Measurements from ENCODE around the gene GOLGA3. TPM values are rescaled to one million over a fixed set of nuclear protein-coding genes. Genes with fewer than 3 reads are reported as not detected.
"Not testable (repeated sequence)": the region's sequence is repeated elsewhere in the genome, so short reads cannot be mapped to it uniquely, and the experiment has no call there.

GOLGA3 gene
- 10 to 100 TPM; 63.8 to 64.7 TPM for total RNA-seq

GRCh38 chr12:132828706-132829534 is at the start of gene GOLGA3:
TSS of gene GOLGA3 (minus strand) at chr12:132828869. CDS start at chr12:132822128, 6,741 bp downstream.
- Mint-ChIP-seq H3K9me3 (no peaks in the 10 kb centered on the region), H3K27ac (peak within 1 kb of the TSS; percentile 100), H3K4me1 (peaks cover 34% of the 10 kb centered on the region), H3K27me3 (no peaks in the 10 kb centered on the region), H3K4me3 (peak within 1 kb of the TSS; percentile 97), H3K36me3 (peaks cover 37% of the 10 kb centered on the region)
- POLR2A ChIA-PET = interaction anchor here (0.6 to 2.3 kb wide), 13 partner anchors 9 to 251 kb away, joined by 3 to 26 read pairs (median 4); partner anchors contain the start of genes CHFR and ZNF26
- DNase-seq (peak; percentile 98), ATAC-seq (ENCODE audit: low read depth) (peak; percentile 79)

GRCh38 chr12:132874620-132875019 is 46.0 kb upstream of the GOLGA3 start:
- H3K27me3 Mint-ChIP-seq; ATAC-seq (ENCODE audit: low read depth); H3K9me3 Mint-ChIP-seq; DNase-seq; H3K4me3 Mint-ChIP-seq; H3K27ac Mint-ChIP-seq; POLR2A ChIA-PET: not testable (repeated sequence)
- H3K4me1 Mint-ChIP-seq = peaks cover 18% of the 10 kb centered on the region
- peaks cover 35% of the 10 kb centered on the region for H3K36me3 Mint-ChIP-seq

- DNase-seq (no peak), ATAC-seq (ENCODE audit: low read depth) (no peak)
- H3K9me3 Mint-ChIP-seq = no peaks in the 10 kb centered on the region
- peak overlapping the region; percentile 66 for H3K27ac Mint-ChIP-seq
- H3K36me3 Mint-ChIP-seq = peaks cover 40% of the 10 kb centered on the region
- peaks cover 18% of the 10 kb centered on the region for H3K4me1 Mint-ChIP-seq
- peak overlapping the region; percentile 59 for H3K4me3 Mint-ChIP-seq
- no peaks in the 10 kb centered on the region for H3K27me3 Mint-ChIP-seq
- POLR2A ChIA-PET = interaction anchor here (1.5 to 2.4 kb wide), 3 partner anchors 12 to 35 kb away, joined by 7 to 9 read pairs (median 8); partner anchors contain the start of gene CHFR
These were observed 45.5 kb upstream of the GOLGA3 start for GRCh38 chr12:132874175-132874574.

- H3K4me1 Mint-ChIP-seq = peaks cover 18% of the 10 kb centered on the region
- peak overlapping the region; percentile 66 for H3K27ac Mint-ChIP-seq
- peaks cover 40% of the 10 kb centered on the region for H3K36me3 Mint-ChIP-seq
- no peaks in the 10 kb centered on the region for H3K27me3 Mint-ChIP-seq
- peak overlapping the region; percentile 59 for H3K4me3 Mint-ChIP-seq
- no peak for ATAC-seq (ENCODE audit: low read depth)
- no peaks in the 10 kb centered on the region for H3K9me3 Mint-ChIP-seq
- POLR2A ChIA-PET = interaction anchor here (1.2 to 2.4 kb wide), 6 partner anchors 12 to 40 kb away, joined by 4 to 9 read pairs (median 6); partner anchors contain the start of gene CHFR
- DNase-seq = no peak
These were observed 45.1 kb upstream of the GOLGA3 start for GRCh38 chr12:132873724-132874123.

GRCh38 chr12:132872975-132873421 is 44.3 kb upstream of the GOLGA3 start:
- peak overlapping the region; percentile 82 for H3K27ac Mint-ChIP-seq
- H3K4me3 Mint-ChIP-seq = peak overlapping the region; percentile 61
- H3K27me3 Mint-ChIP-seq = no peaks in the 10 kb centered on the region
- peaks cover 17% of the 10 kb centered on the region for H3K4me1 Mint-ChIP-seq
- DNase-seq (peak; percentile 65), ATAC-seq (ENCODE audit: low read depth) (peak; percentile 86)
- no peaks in the 10 kb centered on the region for H3K9me3 Mint-ChIP-seq
- POLR2A ChIA-PET = interaction anchor here (0.8 to 2.4 kb wide), 8 partner anchors 9 to 44 kb away, joined by 3 to 9 read pairs (median 6); partner anchors contain the start of gene CHFR
- H3K36me3 Mint-ChIP-seq = peaks cover 44% of the 10 kb centered on the region

GRCh38 chr12:132872073-132872855 is 43.6 kb upstream of the GOLGA3 start:
- ATAC-seq (ENCODE audit: low read depth) = peak; percentile 2
- Mint-ChIP-seq H3K36me3 (peaks cover 44% of the 10 kb centered on the region), H3K4me1 (peaks cover 20% of the 10 kb centered on the region), H3K4me3 (peak overlapping the region; percentile 61), H3K27ac (peak overlapping the region; percentile 82), H3K9me3 (no peaks in the 10 kb centered on the region), H3K27me3 (no peaks in the 10 kb centered on the region)
- POLR2A ChIA-PET = interaction anchor here (0.6 to 2.4 kb wide), 9 partner anchors 8 to 110 kb away, joined by 3 to 9 read pairs (median 5); partner anchors contain the start of gene CHFR
- no peak for DNase-seq

GRCh38 chr12:132869551-132869950 is 40.9 kb upstream of the GOLGA3 start:
- H3K27me3 Mint-ChIP-seq = no peaks in the 10 kb centered on the region
- peaks cover 26% of the 10 kb centered on the region for H3K4me1 Mint-ChIP-seq
- POLR2A ChIA-PET = no interaction called here
- ATAC-seq (ENCODE audit: low read depth) (no peak), DNase-seq (no peak)
- H3K36me3 Mint-ChIP-seq = peaks cover 47% of the 10 kb centered on the region
- no peak overlapping the region for H3K4me3 Mint-ChIP-seq
- H3K9me3 Mint-ChIP-seq = no peaks in the 10 kb centered on the region
- no peak overlapping the region for H3K27ac Mint-ChIP-seq

GRCh38 chr12:132866251-132866828 is 37.7 kb upstream of the GOLGA3 start:
- Mint-ChIP-seq H3K27ac (peak overlapping the region; percentile 63), H3K4me3 (no peak overlapping the region), H3K4me1 (peaks cover 10% of the 10 kb centered on the region), H3K36me3 (peaks cover 34% of the 10 kb centered on the region), H3K9me3 (no peaks in the 10 kb centered on the region), H3K27me3 (no peaks in the 10 kb centered on the region)
- DNase-seq (no peak), ATAC-seq (ENCODE audit: low read depth) (no peak)
- POLR2A ChIA-PET = interaction anchor here (1.1 to 2.2 kb wide), 4 partner anchors 28 to 37 kb away, joined by 4 to 5 read pairs (median 5); partner anchors contain the start of gene GOLGA3

GRCh38 chr12:132861558-132861957 is 32.9 kb upstream of the GOLGA3 start:
- Mint-ChIP-seq H3K36me3 (peaks cover 23% of the 10 kb centered on the region), H3K27ac (no peak overlapping the region), H3K4me1 (peaks cover 3% of the 10 kb centered on the region), H3K9me3 (no peaks in the 10 kb centered on the region), H3K27me3 (no peaks in the 10 kb centered on the region), H3K4me3 (no peak overlapping the region)
- POLR2A ChIA-PET = interaction anchor here (0.6 kb wide), 1 partner anchor 94 kb away, joined by 4 read pairs; no protein-coding TSS in a partner anchor
- ATAC-seq (ENCODE audit: low read depth) = no peak
- DNase-seq = no peak

GRCh38 chr12:132858718-132859266 is 30.1 kb upstream of the GOLGA3 start:
- Mint-ChIP-seq H3K36me3 (peaks cover 34% of the 10 kb centered on the region), H3K27me3 (no peaks in the 10 kb centered on the region), H3K4me1 (peaks cover 3% of the 10 kb centered on the region), H3K4me3 (no peak overlapping the region), H3K9me3 (no peaks in the 10 kb centered on the region), H3K27ac (no peak overlapping the region)
- POLR2A ChIA-PET = interaction anchor here (0.9 kb wide), 1 partner anchor 30 kb away, joined by 3 read pairs; the partner anchor contains the start of gene GOLGA3
- ATAC-seq (ENCODE audit: low read depth) (peak; percentile 45), DNase-seq (no peak)

- H3K4me1 Mint-ChIP-seq, DNase-seq: not testable (repeated sequence)
These were observed 28.4 kb upstream of the GOLGA3 start for GRCh38 chr12:132857019-132857418.

GRCh38 chr12:132856581-132856980 is 27.9 kb upstream of the GOLGA3 start:
- DNase-seq = no peak
- no peak overlapping the region for H3K4me3 Mint-ChIP-seq
- peaks cover 3% of the 10 kb centered on the region for H3K4me1 Mint-ChIP-seq
- ATAC-seq (ENCODE audit: low read depth) = no peak
- POLR2A ChIA-PET = no interaction called here
- no peaks in the 10 kb centered on the region for H3K9me3 Mint-ChIP-seq
- no peak overlapping the region for H3K27ac Mint-ChIP-seq
- peaks cover 36% of the 10 kb centered on the region for H3K36me3 Mint-ChIP-seq
- H3K27me3 Mint-ChIP-seq = no peaks in the 10 kb centered on the region

More at GRCh38 chr12:132857019-132857418, 28.4 kb upstream of the GOLGA3 start:
- POLR2A ChIA-PET; H3K4me3 Mint-ChIP-seq; ATAC-seq (ENCODE audit: low read depth); H3K27me3 Mint-ChIP-seq; H3K9me3 Mint-ChIP-seq; H3K27ac Mint-ChIP-seq: not testable (repeated sequence)
- peaks cover 34% of the 10 kb centered on the region for H3K36me3 Mint-ChIP-seq
